Measurements from ENCODE around the gene SELENBP1. TPM values are rescaled to one million over a fixed set of nuclear protein-coding genes. Genes with fewer than 3 reads are reported as not detected.

SELENBP1 gene
- total RNA-seq, 4 donors from 2014 or later: 38.2 to 108 (median 61.6) TPM

- Histone ChIP-seq H3K4me1 (peaks cover 0 to 9% of the 10 kb centered on the region in 2 donors), H3K9me3 (no peaks in the 10 kb centered on the region), H3K27ac (no peak overlapping the region), H3K4me3 (no peak overlapping the region), H3K36me3 (no peaks in the 10 kb centered on the region), H3K27me3 (no peaks in the 10 kb centered on the region)
- intact Hi-C loops (cut with DNase I; ENCODE audit: low total_unique reads): loop anchor here (10.0 kb wide), 1 partner anchor 59 kb away; the partner anchor contains the start of gene RFX5
- DNase-seq: no peak
- no peak for TF ChIP-seq POLR2A (IDR thresholded peaks at IDR 0.05)
- TF ChIP-seq CTCF (IDR thresholded peaks at IDR 0.05): no peak
Observed at GRCh38 chr1:151403612-151404011, 31.1 kb upstream of the SELENBP1 start.

DNA sequence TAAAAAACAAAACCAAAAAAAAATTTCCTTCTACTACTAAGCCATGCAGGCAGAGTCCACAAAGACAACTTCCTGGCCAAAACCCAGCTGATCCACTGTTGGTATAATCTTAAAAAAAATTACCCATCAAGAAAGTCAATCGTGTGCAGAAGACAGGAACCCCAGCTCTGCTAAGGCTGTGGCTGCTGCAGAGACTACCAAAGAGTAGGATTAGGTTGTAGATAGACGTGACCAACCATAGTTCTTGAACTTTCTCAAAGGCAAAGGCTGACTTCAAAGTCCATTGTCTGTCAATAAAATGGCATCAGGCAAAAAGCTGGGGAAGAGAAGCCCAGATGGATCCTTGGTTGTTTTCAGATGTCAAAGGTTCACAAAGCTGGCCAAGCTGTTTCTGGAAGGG is 30.3 kb upstream of the SELENBP1 start:
- intact Hi-C loops (cut with DNase I; ENCODE audit: low total_unique reads): loop anchor here (10.0 kb wide), 1 partner anchor 58 kb away; the partner anchor contains the start of gene RFX5
- no peaks in the 10 kb centered on the region for H3K9me3 ChIP-seq
- peaks cover 0 to 9% of the 10 kb centered on the region in 2 donors for H3K4me1 ChIP-seq
- H3K27me3 ChIP-seq: no peaks in the 10 kb centered on the region
- TF ChIP-seq CTCF (IDR thresholded peaks at IDR 0.05) (no peak), POLR2A (IDR thresholded peaks at IDR 0.05) (no peak)
- DNase-seq: no peak
- H3K36me3 ChIP-seq: no peaks in the 10 kb centered on the region
- no peak overlapping the region for H3K4me3 ChIP-seq
- no peak overlapping the region for H3K27ac ChIP-seq

GRCh38 chr1:151401860-151402259 is 29.4 kb upstream of the SELENBP1 start:
- TF ChIP-seq CTCF (IDR thresholded peaks at IDR 0.05) (no peak), POLR2A (IDR thresholded peaks at IDR 0.05) (no peak)
- Histone ChIP-seq H3K4me1 (peaks cover 0 to 9% of the 10 kb centered on the region in 2 donors), H3K4me3 (no peak overlapping the region), H3K36me3 (no peaks in the 10 kb centered on the region), H3K27me3 (no peaks in the 10 kb centered on the region), H3K27ac (no peak overlapping the region), H3K9me3 (no peaks in the 10 kb centered on the region)
- intact Hi-C loops (cut with DNase I; ENCODE audit: low total_unique reads): loop anchor here (10.0 kb wide), 1 partner anchor 57 kb away; the partner anchor contains the start of gene RFX5
- no peak for DNase-seq

DNA sequence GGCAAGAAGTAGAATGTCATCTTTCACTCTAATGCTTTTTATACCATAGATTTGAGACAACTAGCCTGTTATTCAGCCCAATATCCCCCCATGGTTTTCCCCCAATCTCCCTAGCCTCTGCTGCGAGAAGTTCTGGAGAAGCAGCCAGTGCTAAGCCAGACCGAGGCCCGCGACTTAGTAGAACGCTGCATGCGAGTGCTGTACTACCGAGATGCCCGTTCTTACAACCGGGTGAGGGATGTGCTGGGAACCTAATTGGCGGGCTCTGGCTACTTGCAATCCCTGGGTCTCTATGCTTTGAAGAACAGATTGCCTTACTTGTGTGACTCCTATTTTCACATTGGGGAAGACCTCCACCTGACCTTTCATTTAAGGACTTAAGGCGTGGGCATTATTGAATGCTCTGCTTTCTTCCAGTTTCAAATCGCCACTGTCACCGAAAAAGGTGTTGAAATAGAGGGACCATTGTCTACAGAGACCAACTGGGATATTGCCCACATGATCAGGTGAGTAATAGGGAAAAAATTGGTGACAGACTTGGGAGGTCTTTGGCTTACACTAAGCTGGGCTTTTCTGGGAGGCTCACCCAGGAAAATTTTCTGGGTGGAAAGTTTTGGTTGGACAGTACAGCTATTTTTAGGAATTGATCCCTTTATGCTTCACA is 28.8 kb upstream of the SELENBP1 start:
- no peaks in the 10 kb centered on the region for H3K9me3 ChIP-seq
- TF ChIP-seq CTCF (IDR thresholded peaks at IDR 0.05) (no peak), POLR2A (IDR thresholded peaks at IDR 0.05) (no peak)
- no peak for DNase-seq
- H3K27me3 ChIP-seq: no peaks in the 10 kb centered on the region
- H3K36me3 ChIP-seq: no peaks in the 10 kb centered on the region
- peaks cover 0 to 9% of the 10 kb centered on the region in 2 donors for H3K4me1 ChIP-seq
- no peak overlapping the region for H3K4me3 ChIP-seq
- intact Hi-C loops (cut with DNase I; ENCODE audit: low total_unique reads): loop anchor here (10.0 kb wide), 1 partner anchor 56 kb away; the partner anchor contains the start of gene RFX5
- H3K27ac ChIP-seq: no peak overlapping the region
